ENCODE results near the gene EIF3J. TPM values are rescaled to one million over a fixed set of nuclear protein-coding genes. Genes with fewer than 3 reads are reported as not detected.

The EIF3J gene
- 10 to 100 TPM; 64.5 to 80.5 TPM for total RNA-seq

- Histone ChIP-seq H3K4me1 (peaks cover 8% of the 10 kb centered on the region), H3K36me3 (no peaks in the 10 kb centered on the region), H3K9ac (ENCODE audit: low read depth in 2 of 2, low read length in 2 of 2) (peak within 1 kb of the TSS; percentile 97 to 98), H3K9me3 (no peaks in the 10 kb centered on the region), H3K27me3 (no peaks in the 10 kb centered on the region), H3K4me3 (peak within 1 kb of the TSS; percentile 81), H3K27ac (peak within 1 kb of the TSS; percentile 99)
- no peak for TF ChIP-seq CTCF (IDR thresholded peaks at IDR 0.05)
- DNase-seq = peak; percentile 94
- intact Hi-C loops (cut with DNase I) = no loop called here
Measured at GRCh38 chr15:44536962-44537734, at the start of gene EIF3J. EIF3J (plus strand) TSS chr15:44537147; CDS start chr15:44537195, 48 bp downstream.

- Histone ChIP-seq H3K9me3 (no peaks in the 10 kb centered on the region), H3K4me3 (no peak overlapping the region), H3K36me3 (no peaks in the 10 kb centered on the region), H3K27ac (no peak overlapping the region), H3K4me1 (no peaks in the 10 kb centered on the region), H3K9ac (ENCODE audit: low read depth in 2 of 2, low read length in 2 of 2) (no peak overlapping the region), H3K27me3 (no peaks in the 10 kb centered on the region)
- no peak for TF ChIP-seq CTCF (IDR thresholded peaks at IDR 0.05)
- DNase-seq = no peak
- intact Hi-C loops (cut with DNase I) = no loop called here
Measured at GRCh38 chr15:44489464-44489863, 47.5 kb upstream of the EIF3J start.

- H3K9ac ChIP-seq (ENCODE audit: low read depth in 2 of 2, low read length in 2 of 2) = no peak overlapping the region
- no peaks in the 10 kb centered on the region for H3K36me3 ChIP-seq
- no peaks in the 10 kb centered on the region for H3K4me1 ChIP-seq
- TF ChIP-seq CTCF (IDR thresholded peaks at IDR 0.05) = no peak
- no peaks in the 10 kb centered on the region for H3K9me3 ChIP-seq
- intact Hi-C loops (cut with DNase I) = no loop called here
- H3K27me3 ChIP-seq = no peaks in the 10 kb centered on the region
- DNase-seq = no peak
- H3K4me3 ChIP-seq = no peak overlapping the region
- H3K27ac ChIP-seq = no peak overlapping the region
Measured at GRCh38 chr15:44490622-44491021, 46.3 kb upstream of the EIF3J start.

- intact Hi-C loops (cut with DNase I) = no loop called here
- DNase-seq = no peak
- Histone ChIP-seq H3K9ac (ENCODE audit: low read depth in 2 of 2, low read length in 2 of 2) (no peak overlapping the region), H3K36me3 (no peaks in the 10 kb centered on the region), H3K27ac (no peak overlapping the region), H3K4me1 (no peaks in the 10 kb centered on the region), H3K4me3 (no peak overlapping the region), H3K9me3 (no peaks in the 10 kb centered on the region), H3K27me3 (no peaks in the 10 kb centered on the region)
- no peak for TF ChIP-seq CTCF (IDR thresholded peaks at IDR 0.05)
Measured at GRCh38 chr15:44492040-44492439, 44.9 kb upstream of the EIF3J start.

GRCh38 chr15:44492672-44493071, 44.3 kb upstream of the EIF3J start:
- no peak for TF ChIP-seq CTCF (IDR thresholded peaks at IDR 0.05)
- Histone ChIP-seq H3K4me3 (no peak overlapping the region), H3K9me3 (no peaks in the 10 kb centered on the region), H3K4me1 (no peaks in the 10 kb centered on the region), H3K27ac (no peak overlapping the region), H3K27me3 (no peaks in the 10 kb centered on the region), H3K36me3 (peaks cover 4% of the 10 kb centered on the region), H3K9ac (ENCODE audit: low read depth in 2 of 2, low read length in 2 of 2) (no peak overlapping the region)
- intact Hi-C loops (cut with DNase I) = no loop called here
- DNase-seq = no peak
